ENCODE results near the gene GLDC. TPM values are rescaled to one million over a fixed set of nuclear protein-coding genes. Genes with fewer than 3 reads are reported as not detected.

The GLDC gene
- total and polyA plus RNA-seq, 10 of the 15 experiments (the other 5 are each of a cell fraction or from before 2014, with no cell fraction given): 33.1 to 165 (median 114) TPM

GRCh38 chr9:6562201-6562600, 83.3 kb downstream of the GLDC start:
- CTCF ChIA-PET: interaction anchor here (1.1 to 2.6 kb wide), 2 partner anchors 23 to 207 kb away, joined by 4 to 9 read pairs; no protein-coding TSS in a partner anchor
- Histone ChIP-seq H3K4me1 (ENCODE audit: control insufficient read depth, insufficient read depth, low read length) (no peaks in the 10 kb centered on the region), H2AFZ (ENCODE audit: control insufficient read depth, low read depth, low read length) (no peak overlapping the region), H3K27ac (ENCODE audit: control insufficient read depth, insufficient read depth) (no peak overlapping the region), H3K36me3 (ENCODE audit: control insufficient read depth in 2 of 2, insufficient read depth in 2 of 2, low read length in 1 of 2) (peaks cover 12% of the 10 kb centered on the region in 2 experiments), H3K4me3 (no peak overlapping the region), H4K20me1 (ENCODE audit: control insufficient read depth, insufficient read depth) (no peaks in the 10 kb centered on the region), H3K9ac (ENCODE audit: control insufficient read depth, insufficient read depth, low read length) (no peak overlapping the region), H3K79me2 (ENCODE audit: control insufficient read depth, insufficient read depth, low read length) (no peaks in the 10 kb centered on the region), H3K9me3 (replicated peaks; ENCODE audit: control insufficient read depth, insufficient read depth, low read length) (no peaks in the 10 kb centered on the region), H3K4me2 (ENCODE audit: control insufficient read depth, insufficient read depth) (no peak overlapping the region), H3K27me3 (replicated peaks in 1 of 2; ENCODE audit: control insufficient read depth in 2 of 2, insufficient read depth in 2 of 2, low read length in 1 of 2) (no peaks in the 10 kb centered on the region)
- intact Hi-C loops (cut with micrococcal nuclease; ENCODE audit: unreplicated experiment): loop anchor here (10.0 kb wide), 1 partner anchor 507 kb away; no protein-coding TSS in a partner anchor
- in situ Hi-C loops (cut with MboI): no loop called here
- ATAC-seq (no peak), DNase-seq (ENCODE audit: low read depth, low spot score) (no peak), FAIRE-seq (no peak)
- SMC1A ChIA-PET (ENCODE audit: uncharacterized antibody, unreplicated experiment): interaction anchor here (0.6 to 1.9 kb wide), 3 partner anchors 10 to 1425 kb away, joined by 3 to 5 read pairs (median 4); no protein-coding TSS in a partner anchor
- BruUV-seq (replicated peaks): no TSS peak
- POLR2A ChIA-PET: interaction anchor here (0.6 to 1.0 kb wide), 2 partner anchors 13 to 244 kb away, joined by 3 to 5 read pairs; no protein-coding TSS in a partner anchor
- RAD21 ChIA-PET (ENCODE audit: unreplicated experiment): interaction anchor here (1.1 to 1.4 kb wide), 2 partner anchors 22 to 205 kb away, joined by 3 read pairs; no protein-coding TSS in a partner anchor
- no peak for TF ChIP-seq CBX3 (IDR thresholded peaks at IDR 0.05; ENCODE audit: borderline replicate concordance, low read depth)
- no peak for TF ChIP-seq TBL1XR1 (IDR thresholded peaks at IDR 0.05; ENCODE audit: low read depth, low read length)
- no peak for TF ChIP-seq SIX5 (IDR thresholded peaks at IDR 0.05; ENCODE audit: low read depth, low read length, severe bottlenecking)
- TF ChIP-seq, protein P1, sequence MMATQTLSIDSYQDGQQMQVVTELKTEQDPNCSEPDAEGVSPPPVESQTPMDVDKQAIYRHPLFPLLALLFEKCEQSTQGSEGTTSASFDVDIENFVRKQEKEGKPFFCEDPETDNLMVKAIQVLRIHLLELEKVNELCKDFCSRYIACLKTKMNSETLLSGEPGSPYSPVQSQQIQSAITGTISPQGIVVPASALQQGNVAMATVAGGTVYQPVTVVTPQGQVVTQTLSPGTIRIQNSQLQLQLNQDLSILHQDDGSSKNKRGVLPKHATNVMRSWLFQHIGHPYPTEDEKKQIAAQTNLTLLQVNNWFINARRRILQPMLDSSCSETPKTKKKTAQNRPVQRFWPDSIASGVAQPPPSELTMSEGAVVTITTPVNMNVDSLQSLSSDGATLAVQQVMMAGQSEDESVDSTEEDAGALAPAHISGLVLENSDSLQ (IDR thresholded peaks at IDR 0.05): no peak
- TF ChIP-seq, protein P2, sequence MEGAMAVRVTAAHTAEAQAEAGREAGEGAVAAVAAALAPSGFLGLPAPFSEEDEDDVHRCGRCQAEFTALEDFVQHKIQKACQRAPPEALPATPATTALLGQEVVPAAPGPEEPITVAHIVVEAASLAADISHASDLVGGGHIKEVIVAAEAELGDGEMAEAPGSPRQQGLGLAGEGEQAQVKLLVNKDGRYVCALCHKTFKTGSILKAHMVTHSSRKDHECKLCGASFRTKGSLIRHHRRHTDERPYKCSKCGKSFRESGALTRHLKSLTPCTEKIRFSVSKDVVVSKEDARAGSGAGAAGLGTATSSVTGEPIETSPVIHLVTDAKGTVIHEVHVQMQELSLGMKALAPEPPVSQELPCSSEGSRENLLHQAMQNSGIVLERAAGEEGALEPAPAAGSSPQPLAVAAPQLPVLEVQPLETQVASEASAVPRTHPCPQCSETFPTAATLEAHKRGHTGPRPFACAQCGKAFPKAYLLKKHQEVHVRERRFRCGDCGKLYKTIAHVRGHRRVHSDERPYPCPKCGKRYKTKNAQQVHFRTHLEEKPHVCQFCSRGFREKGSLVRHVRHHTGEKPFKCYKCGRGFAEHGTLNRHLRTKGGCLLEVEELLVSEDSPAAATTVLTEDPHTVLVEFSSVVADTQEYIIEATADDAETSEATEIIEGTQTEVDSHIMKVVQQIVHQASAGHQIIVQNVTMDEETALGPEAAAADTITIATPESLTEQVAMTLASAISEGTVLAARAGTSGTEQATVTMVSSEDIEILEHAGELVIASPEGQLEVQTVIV (IDR thresholded peaks at IDR 0.05; ENCODE audit: borderline replicate concordance, partially characterized antibody): no peak
- TF ChIP-seq, protein P3, sequence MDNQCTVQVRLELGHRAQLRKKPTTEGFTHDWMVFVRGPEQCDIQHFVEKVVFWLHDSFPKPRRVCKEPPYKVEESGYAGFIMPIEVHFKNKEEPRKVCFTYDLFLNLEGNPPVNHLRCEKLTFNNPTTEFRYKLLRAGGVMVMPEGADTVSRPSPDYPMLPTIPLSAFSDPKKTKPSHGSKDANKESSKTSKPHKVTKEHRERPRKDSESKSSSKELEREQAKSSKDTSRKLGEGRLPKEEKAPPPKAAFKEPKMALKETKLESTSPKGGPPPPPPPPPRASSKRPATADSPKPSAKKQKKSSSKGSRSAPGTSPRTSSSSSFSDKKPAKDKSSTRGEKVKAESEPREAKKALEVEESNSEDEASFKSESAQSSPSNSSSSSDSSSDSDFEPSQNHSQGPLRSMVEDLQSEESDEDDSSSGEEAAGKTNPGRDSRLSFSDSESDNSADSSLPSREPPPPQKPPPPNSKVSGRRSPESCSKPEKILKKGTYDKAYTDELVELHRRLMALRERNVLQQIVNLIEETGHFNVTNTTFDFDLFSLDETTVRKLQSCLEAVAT (IDR thresholded peaks at IDR 0.05): no peak
- TF ChIP-seq JUNB (IDR thresholded peaks at IDR 0.05): no peak
- no peak for TF ChIP-seq ATF7 (IDR thresholded peaks at IDR 0.05; ENCODE audit: low read depth)
- no peak for TF ChIP-seq POU2F2 (IDR thresholded peaks at IDR 0.05; ENCODE audit: borderline replicate concordance, low read depth, low read length)
- no peak for TF ChIP-seq CEBPB (IDR thresholded peaks at IDR 0.05; ENCODE audit: borderline replicate concordance in 1 of 2, low read depth in 2 of 2, low read length in 2 of 2)
- no peak for TF ChIP-seq GATAD2B (conservative IDR thresholded peaks at IDR 0.05; ENCODE audit: low read depth)
- TF ChIP-seq TAF1 (IDR thresholded peaks at IDR 0.05; ENCODE audit: borderline replicate concordance, low read depth, low read length): no peak
- TF ChIP-seq ASH2L (IDR thresholded peaks at IDR 0.05; ENCODE audit: borderline replicate concordance, low read depth): no peak
- TF ChIP-seq CBFB (IDR thresholded peaks at IDR 0.05; ENCODE audit: low read depth): no peak
- no peak for TF ChIP-seq FOXK2 (IDR thresholded peaks at IDR 0.05)
- TF ChIP-seq BHLHE40 (IDR thresholded peaks at IDR 0.05; ENCODE audit: borderline replicate concordance in 1 of 2, low read depth in 2 of 2, low read length in 1 of 2): no peak

Measured in GM12878 (cell line).